Stimulated activated memory B cell treated with anti-CD40 and anti-IgM and Interleukin-4, amounts not matched to agents 10 μg/mL and 1 μg/mL and 100 μg/mL, for 72 hours (primary cell): ENCODE results near the gene EVA1A.
"Not testable (repeated sequence)": the region's sequence is repeated elsewhere in the genome, so short reads cannot be mapped to it uniquely, and the experiment has no call there.

Experiments used
- ATAC-seq: fragments of 150-1000 bp; cut with Tn5 transposase; 2 replicates; pipeline ENCODE4 v1.10.0; 2021
- H3K27ac Mint-ChIP-seq: one replicate; pipeline ENCODE4 v1.8.0; 2022; ENCODE audit warnings: mild to moderate bottlenecking, mixed read lengths
- H3K27me3 Mint-ChIP-seq: one replicate; pipeline ENCODE4 v1.8.0; 2022; ENCODE audit warnings: mixed read lengths
- H3K36me3 Mint-ChIP-seq: one replicate; pipeline ENCODE4 v1.8.0; 2022; ENCODE audit warnings: mixed read lengths
- H3K4me1 Mint-ChIP-seq: one replicate; pipeline ENCODE4 v1.8.0; 2022; ENCODE audit warnings: mixed read lengths
- H3K4me3 Mint-ChIP-seq: one replicate; pipeline ENCODE4 v1.8.0; 2022; ENCODE audit warnings: mild to moderate bottlenecking, moderate library complexity, mixed read lengths
- H3K9me3 Mint-ChIP-seq: one replicate; pipeline ENCODE4 v1.8.0; 2022; ENCODE audit warnings: mixed read lengths

Gene EVA1A

GRCh38 chr2:75482398-75482797 is 78.3 kb downstream of the EVA1A start:
- no peak overlapping the region for H3K4me3 Mint-ChIP-seq
- H3K9me3 Mint-ChIP-seq, result peaks cover 6% of the 10 kb centered on the region
- ATAC-seq, result no peak
- H3K4me1 Mint-ChIP-seq, result no peaks in the 10 kb centered on the region
- H3K27me3 Mint-ChIP-seq, result peaks cover 21% of the 10 kb centered on the region
- H3K27ac Mint-ChIP-seq, result no peak overlapping the region
- no peaks in the 10 kb centered on the region for H3K36me3 Mint-ChIP-seq

DNA sequence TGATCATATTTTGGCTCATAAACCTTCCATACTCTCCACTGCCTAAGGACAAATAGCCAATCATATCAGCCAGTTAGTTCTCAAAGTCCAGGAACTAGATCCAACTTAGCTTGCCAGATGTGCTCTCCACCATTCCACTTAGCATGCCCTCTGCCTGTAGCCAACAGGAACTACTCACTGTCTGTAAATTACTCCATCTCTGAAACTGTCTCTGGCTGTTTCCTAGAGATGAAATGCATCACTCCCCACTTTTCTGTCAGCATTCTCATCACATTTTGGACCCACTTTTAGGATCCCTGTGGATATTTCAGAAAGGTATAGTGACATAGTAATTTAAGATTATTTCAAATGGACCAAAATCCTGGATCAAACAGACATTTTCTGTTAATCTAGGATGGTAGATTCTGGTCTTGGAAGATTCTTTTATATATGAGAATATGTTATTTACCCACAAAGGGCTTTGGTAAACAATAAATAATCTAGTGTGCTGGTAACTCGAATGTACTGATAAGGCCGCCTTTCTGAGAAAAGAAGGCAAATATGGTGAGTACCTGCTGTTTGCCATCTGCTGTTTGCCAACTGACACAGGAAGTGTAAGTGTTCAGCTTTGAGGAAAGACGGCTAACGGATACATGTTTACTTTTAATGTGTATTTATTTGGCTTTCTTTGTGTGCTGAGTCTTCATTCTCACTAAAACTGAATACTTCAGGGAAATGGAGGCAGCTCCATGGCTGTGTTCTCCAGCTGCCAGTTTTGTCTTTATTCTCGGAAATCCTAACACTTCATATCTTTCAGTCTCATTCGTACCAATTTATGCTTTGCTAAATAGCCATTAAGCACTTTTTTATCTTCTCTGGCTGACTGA is 79.5 kb downstream of the EVA1A start:
- no peaks in the 10 kb centered on the region for H3K4me1 Mint-ChIP-seq
- H3K27me3 Mint-ChIP-seq, result peaks cover 17% of the 10 kb centered on the region
- no peaks in the 10 kb centered on the region for H3K36me3 Mint-ChIP-seq
- peaks cover 3% of the 10 kb centered on the region for H3K9me3 Mint-ChIP-seq
- no peak for ATAC-seq
- H3K4me3 Mint-ChIP-seq, result no peak overlapping the region
- H3K27ac Mint-ChIP-seq, result no peak overlapping the region

GRCh38 chr2:75477696-75478095 is 83.0 kb downstream of the EVA1A start:
- H3K27ac Mint-ChIP-seq, H3K9me3 Mint-ChIP-seq, H3K36me3 Mint-ChIP-seq, H3K4me3 Mint-ChIP-seq, ATAC-seq, H3K4me1 Mint-ChIP-seq: not testable (repeated sequence)
- H3K27me3 Mint-ChIP-seq, result peaks cover 17% of the 10 kb centered on the region

DNA sequence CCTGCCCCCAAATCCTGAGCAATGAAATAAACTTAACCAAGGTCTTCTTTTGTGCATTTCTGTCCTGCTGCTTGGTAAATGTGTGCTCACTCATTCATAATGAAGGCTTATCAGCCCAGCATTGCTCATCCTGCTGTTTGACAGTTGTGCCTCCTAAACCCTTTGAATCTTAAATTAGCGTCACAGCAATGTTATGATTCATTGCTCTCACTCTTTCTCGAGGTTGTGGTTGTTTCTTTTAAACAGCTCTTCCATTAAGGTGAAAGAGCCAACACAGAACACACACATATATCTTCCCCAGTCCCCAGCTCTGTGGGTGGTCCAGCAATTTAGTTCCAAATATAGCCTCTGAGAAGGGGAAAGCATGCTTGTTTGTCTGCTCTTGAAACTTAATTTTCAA is 84.0 kb downstream of the EVA1A start:
- no peak for ATAC-seq
- H3K9me3 Mint-ChIP-seq, result peaks cover 3% of the 10 kb centered on the region
- no peaks in the 10 kb centered on the region for H3K4me1 Mint-ChIP-seq
- no peaks in the 10 kb centered on the region for H3K36me3 Mint-ChIP-seq
- peaks cover 17% of the 10 kb centered on the region for H3K27me3 Mint-ChIP-seq
- no peak overlapping the region for H3K27ac Mint-ChIP-seq
- no peak overlapping the region for H3K4me3 Mint-ChIP-seq

GRCh38 chr2:75475976-75476375 is 84.8 kb downstream of the EVA1A start:
- Mint-ChIP-seq H3K36me3 (no peaks in the 10 kb centered on the region), H3K4me3 (no peak overlapping the region), H3K9me3 (peaks cover 3% of the 10 kb centered on the region), H3K27ac (no peak overlapping the region), H3K4me1 (no peaks in the 10 kb centered on the region), H3K27me3 (peaks cover 17% of the 10 kb centered on the region)
- no peak for ATAC-seq

- no peak for ATAC-seq
- Mint-ChIP-seq H3K4me1 (no peaks in the 10 kb centered on the region), H3K9me3 (peaks cover 3% of the 10 kb centered on the region), H3K27ac (no peak overlapping the region), H3K36me3 (no peaks in the 10 kb centered on the region), H3K27me3 (peaks cover 17% of the 10 kb centered on the region), H3K4me3 (no peak overlapping the region)
Observed at GRCh38 chr2:75475049-75475448, 85.7 kb downstream of the EVA1A start.

DNA sequence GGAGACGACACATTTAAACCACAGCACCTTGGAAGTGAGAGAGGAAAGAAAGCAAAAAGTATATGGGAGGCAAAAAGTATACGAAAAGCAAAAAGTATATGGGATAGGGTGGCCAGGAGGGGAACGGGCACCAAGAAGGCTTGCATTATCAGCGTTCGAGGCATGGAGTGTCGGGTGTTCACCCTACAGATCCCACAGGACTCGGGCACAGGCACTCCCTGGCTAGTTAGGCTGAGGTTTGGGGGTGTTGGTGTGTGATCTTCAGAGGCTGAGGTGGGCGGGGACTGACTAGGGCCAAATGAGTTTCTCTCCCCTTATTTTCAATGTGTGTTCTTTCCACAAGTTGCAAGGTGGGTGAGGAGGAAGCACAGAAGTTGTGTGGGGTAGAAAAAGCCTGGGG is 86.6 kb downstream of the EVA1A start:
- Mint-ChIP-seq H3K4me3 (no peak overlapping the region), H3K4me1 (no peaks in the 10 kb centered on the region), H3K27ac (no peak overlapping the region), H3K9me3 (peaks cover 3% of the 10 kb centered on the region), H3K36me3 (no peaks in the 10 kb centered on the region), H3K27me3 (peaks cover 17% of the 10 kb centered on the region)
- no peak for ATAC-seq

GRCh38 chr2:75466708-75467311 is 93.9 kb downstream of the EVA1A start:
- peaks cover 16% of the 10 kb centered on the region for H3K27me3 Mint-ChIP-seq
- H3K4me1 Mint-ChIP-seq, result peaks cover 5% of the 10 kb centered on the region
- no peaks in the 10 kb centered on the region for H3K36me3 Mint-ChIP-seq
- no peak for ATAC-seq
- H3K27ac Mint-ChIP-seq, result no peak overlapping the region
- no peaks in the 10 kb centered on the region for H3K9me3 Mint-ChIP-seq
- no peak overlapping the region for H3K4me3 Mint-ChIP-seq

GRCh38 chr2:75465317-75465984 is 95.3 kb downstream of the EVA1A start:
- Mint-ChIP-seq H3K4me1 (peaks cover 5% of the 10 kb centered on the region), H3K27ac (no peak overlapping the region), H3K9me3 (peaks cover 2% of the 10 kb centered on the region), H3K4me3 (no peak overlapping the region), H3K36me3 (no peaks in the 10 kb centered on the region), H3K27me3 (peaks cover 21% of the 10 kb centered on the region)
- no peak for ATAC-seq

DNA sequence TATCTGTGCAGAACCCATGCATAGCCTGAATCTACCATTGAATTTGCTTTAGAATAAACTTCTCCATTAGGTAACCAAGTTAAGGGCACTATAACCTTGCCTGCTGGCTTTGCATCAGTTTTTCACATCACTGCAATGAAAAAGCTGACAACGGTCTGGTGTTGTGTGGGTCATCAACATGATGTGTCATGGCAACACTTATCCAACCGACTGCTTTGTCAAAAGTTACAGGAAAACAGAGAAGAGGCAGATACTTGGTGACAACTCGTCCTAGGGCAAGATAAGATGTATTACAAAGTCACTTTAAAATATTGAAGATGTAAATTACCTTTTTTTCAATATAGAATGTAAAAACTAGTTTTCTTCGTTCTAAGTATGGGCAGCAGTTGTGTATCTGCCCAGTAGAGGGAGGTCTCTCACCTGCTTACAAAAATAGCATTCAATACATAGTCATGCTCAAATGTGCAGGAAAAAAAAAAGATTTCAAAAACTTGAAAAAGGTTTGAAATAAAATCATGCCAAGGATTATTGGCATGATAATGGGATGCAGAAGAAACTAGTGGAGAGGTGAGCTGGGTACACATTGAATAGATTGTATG is 96.3 kb downstream of the EVA1A start:
- Mint-ChIP-seq H3K27ac (no peak overlapping the region), H3K4me3 (no peak overlapping the region), H3K36me3 (no peaks in the 10 kb centered on the region), H3K4me1 (peaks cover 5% of the 10 kb centered on the region), H3K27me3 (peaks cover 24% of the 10 kb centered on the region), H3K9me3 (peaks cover 4% of the 10 kb centered on the region)
- ATAC-seq, result peak; percentile 54

- Mint-ChIP-seq H3K4me3 (no peak overlapping the region), H3K9me3 (peaks cover 4% of the 10 kb centered on the region), H3K27ac (no peak overlapping the region), H3K36me3 (no peaks in the 10 kb centered on the region), H3K27me3 (peaks cover 13% of the 10 kb centered on the region), H3K4me1 (peaks cover 5% of the 10 kb centered on the region)
- no peak for ATAC-seq
Observed at GRCh38 chr2:75462721-75463120, 98.0 kb downstream of the EVA1A start.

DNA sequence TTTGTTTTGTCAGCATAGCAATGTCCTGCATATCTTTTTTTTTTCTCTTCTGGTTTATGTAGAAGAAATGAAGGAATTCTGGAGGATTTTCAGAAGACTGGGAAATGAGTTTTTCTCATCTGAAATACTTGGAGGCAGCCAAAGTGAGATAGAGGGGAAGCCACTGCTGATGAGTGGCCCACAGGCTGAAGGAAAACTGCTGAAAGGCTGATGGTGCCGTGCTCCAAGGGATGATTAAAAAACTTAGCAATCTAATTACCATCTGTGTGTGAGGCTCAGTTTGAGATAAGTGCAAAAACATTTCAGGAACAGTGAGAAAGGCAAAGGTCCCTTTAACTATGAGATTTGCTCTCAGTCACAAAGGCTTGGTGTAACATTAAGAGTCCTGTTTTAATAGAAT is 98.5 kb downstream of the EVA1A start:
- Mint-ChIP-seq H3K9me3 (peaks cover 4% of the 10 kb centered on the region), H3K4me3 (no peak overlapping the region), H3K27ac (no peak overlapping the region), H3K4me1 (peaks cover 5% of the 10 kb centered on the region), H3K36me3 (no peaks in the 10 kb centered on the region), H3K27me3 (peaks cover 8% of the 10 kb centered on the region)
- ATAC-seq, result no peak

DNA sequence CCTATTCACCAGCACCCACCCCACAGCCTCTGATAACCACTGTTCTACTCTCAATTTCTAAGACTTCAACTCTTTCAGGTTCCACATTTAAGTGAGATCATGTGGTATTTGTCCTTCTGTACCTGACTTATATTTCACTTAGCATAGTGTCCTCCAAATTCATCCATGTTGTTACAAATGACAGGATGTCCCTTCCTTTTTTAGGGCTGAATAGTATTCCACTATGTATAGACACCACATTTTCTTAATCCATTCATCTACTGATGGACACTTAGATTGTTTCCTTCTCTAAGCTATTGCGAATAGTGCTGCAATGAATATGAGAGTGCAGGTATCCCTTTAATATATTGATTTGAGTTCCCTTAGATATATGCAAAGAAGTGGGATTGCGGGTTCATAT is 100.1 kb downstream of the EVA1A start:
- H3K4me3 Mint-ChIP-seq, result no peak overlapping the region
- ATAC-seq, result no peak
- no peak overlapping the region for H3K27ac Mint-ChIP-seq
- H3K27me3 Mint-ChIP-seq, result peaks cover 8% of the 10 kb centered on the region
- H3K4me1 Mint-ChIP-seq, result no peaks in the 10 kb centered on the region
- H3K36me3 Mint-ChIP-seq, result no peaks in the 10 kb centered on the region
- peaks cover 4% of the 10 kb centered on the region for H3K9me3 Mint-ChIP-seq

- H3K27me3 Mint-ChIP-seq, result peaks cover 8% of the 10 kb centered on the region
Observed at GRCh38 chr2:75459565-75460310, 101.0 kb downstream of the EVA1A start.

DNA sequence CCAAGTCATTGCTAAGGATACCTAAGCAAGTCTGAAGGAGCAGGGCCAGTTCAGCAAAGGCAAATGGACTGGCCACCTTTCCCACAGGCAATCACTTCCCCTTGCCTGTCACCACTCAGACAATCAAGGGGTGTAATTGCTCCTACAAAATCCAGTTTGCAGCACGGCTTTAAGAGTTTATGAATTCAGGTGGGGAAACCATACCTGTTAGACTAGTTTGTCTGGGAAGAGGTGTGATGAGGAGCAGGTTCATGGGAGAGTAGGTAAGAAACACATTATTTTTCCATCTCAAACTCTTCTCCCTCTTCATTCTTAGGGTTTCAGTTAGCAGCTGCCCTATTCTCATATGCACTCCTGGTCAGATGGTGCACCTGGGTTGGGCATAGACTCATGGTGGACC is 102.5 kb downstream of the EVA1A start:
- Mint-ChIP-seq H3K36me3 (no peaks in the 10 kb centered on the region), H3K9me3 (peaks cover 4% of the 10 kb centered on the region), H3K27ac (no peak overlapping the region), H3K4me1 (peaks cover 7% of the 10 kb centered on the region), H3K4me3 (no peak overlapping the region), H3K27me3 (peaks cover 8% of the 10 kb centered on the region)
- no peak for ATAC-seq

More at GRCh38 chr2:75459565-75460310, 101.0 kb downstream of the EVA1A start:
- Mint-ChIP-seq H3K9me3 (peaks cover 4% of the 10 kb centered on the region), H3K4me1 (peaks cover 1% of the 10 kb centered on the region), H3K4me3 (no peak overlapping the region), H3K27ac (no peak overlapping the region), H3K36me3 (no peaks in the 10 kb centered on the region)
- no peak for ATAC-seq
